Mesendoderm (in vitro differentiated cells): ENCODE results near the gene SHTN1.

Experiments used
- DNase-seq: peaks from one replicate; pipeline ENCODE4 v3.0.0; 2013
- H2AK5ac ChIP-seq: 2 replicates; pipeline ENCODE4 v1.6.1; 2013; ENCODE audit warnings: low read length, inconsistent platforms
- H2BK120ac ChIP-seq: 2 replicates; pipeline ENCODE4 v1.6.1; 2013; ENCODE audit warnings: low read depth, mild to moderate bottlenecking, low read length, moderate library complexity, mixed read lengths
- H2BK15ac ChIP-seq: replicated peaks from 2 replicates; pipeline ENCODE4 v1.6.1; 2013; ENCODE audit warnings: low read depth, mild to moderate bottlenecking, moderate library complexity
- H2BK5ac ChIP-seq: 2 replicates; pipeline ENCODE4 v1.6.1; 2013; ENCODE audit warnings: low read length, inconsistent platforms
- H3K18ac ChIP-seq: 2 replicates; pipeline ENCODE4 v1.6.1; 2013; ENCODE audit warnings: mild to moderate bottlenecking, low read length, mixed read lengths
- H3K23ac ChIP-seq: one replicate; pipeline ENCODE4 v1.6.1; 2013; ENCODE audit warnings: low read length
- H3K27ac ChIP-seq: 2 replicates; pipeline ENCODE4 v1.5.1; 2013; ENCODE audit warnings: low read depth, mild to moderate bottlenecking, inconsistent platforms, low read length, moderate library complexity
- H3K27me3 ChIP-seq: 2 replicates; pipeline ENCODE4 v1.6.1; 2013; ENCODE audit warnings: low read length, control low read depth, mild to moderate bottlenecking, inconsistent platforms; ENCODE audit not compliant: insufficient read depth, poor library complexity
- H3K36me3 ChIP-seq: 2 replicates; pipeline ENCODE4 v1.6.1; 2013; ENCODE audit warnings: low read length, inconsistent platforms; ENCODE audit not compliant: control insufficient read depth, insufficient read depth
- H3K4ac ChIP-seq: one replicate; pipeline ENCODE4 v1.6.1; 2013; ENCODE audit warnings: low read depth, mild to moderate bottlenecking, low read length, moderate library complexity
- H3K4me1 ChIP-seq: 2 replicates; pipeline ENCODE4 v1.6.1; 2013; ENCODE audit warnings: low read depth, low read length, inconsistent platforms; ENCODE audit not compliant: control insufficient read depth
- H3K4me2 ChIP-seq: 2 replicates; pipeline ENCODE4 v1.6.1; 2013; ENCODE audit warnings: low read length
- H3K4me3 ChIP-seq: 2 replicates; pipeline ENCODE4 v1.5.1; 2013; ENCODE audit warnings: mild to moderate bottlenecking, low read length
- H3K56ac ChIP-seq: one replicate; pipeline ENCODE4 v1.6.1; 2013; ENCODE audit warnings: low read length
- H3K79me1 ChIP-seq: 2 replicates; pipeline ENCODE4 v1.6.1; 2013; ENCODE audit warnings: low read length, inconsistent platforms
- H3K79me2 ChIP-seq: 2 replicates; pipeline ENCODE4 v1.6.1; 2013; ENCODE audit warnings: mild to moderate bottlenecking, low read length; ENCODE audit not compliant: control insufficient read depth, insufficient read depth
- H3K9ac ChIP-seq: 2 replicates; pipeline ENCODE4 v1.6.1; 2013; ENCODE audit warnings: low read length, inconsistent platforms
- H4K5ac ChIP-seq: one replicate; pipeline ENCODE4 v1.6.1; 2013; ENCODE audit warnings: low read length
- H4K8ac ChIP-seq: one replicate; pipeline ENCODE4 v1.6.1; 2013; ENCODE audit warnings: low read depth, mild to moderate bottlenecking, control low read depth, low read length, moderate library complexity
- WGBS: extraction: QIAGEN DNeasy Blood & Tissue Kit; methylation state at CpG from one replicate; pipeline ENCODE4 v1.1.7; 2013; ENCODE audit warnings: low lambda C conversion rate, missing lambda C conversion rate; ENCODE audit not compliant: insufficient coverage; ENCODE audit errors: extremely low coverage; 5-methylcytosine and 5-hydroxymethylcytosine counted together

The SHTN1 gene

DNA sequence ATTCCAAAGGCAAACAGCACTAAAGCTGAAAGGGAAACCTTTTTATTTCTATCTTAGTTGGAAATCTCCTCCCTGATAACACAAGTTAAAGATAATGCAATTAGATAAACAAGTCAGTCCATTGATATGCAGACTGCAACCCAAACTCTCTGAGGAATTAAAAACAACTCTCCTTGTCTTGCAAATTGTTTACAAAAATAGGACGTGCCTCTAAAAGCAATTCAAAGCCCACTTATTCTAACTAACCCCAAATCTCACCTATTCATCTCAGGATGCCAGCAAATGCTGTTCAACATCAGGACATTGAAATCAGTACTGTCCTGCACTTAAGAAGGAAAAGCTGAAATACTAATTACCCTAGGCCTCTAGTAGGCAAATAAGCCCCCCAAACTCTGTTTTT lies 12.8 kb downstream of the SHTN1 start:
- Histone ChIP-seq H3K23ac (no peak overlapping the region), H4K8ac (no peak overlapping the region), H3K27ac (no peak overlapping the region), H3K4ac (no peak overlapping the region), H3K4me3 (no peak overlapping the region), H3K27me3 (no peaks in the 10 kb centered on the region), H3K79me2 (no peaks in the 10 kb centered on the region), H2BK5ac (no peak overlapping the region), H4K5ac (no peak overlapping the region), H3K36me3 (no peaks in the 10 kb centered on the region), H3K56ac (no peak overlapping the region), H3K79me1 (no peaks in the 10 kb centered on the region), H2BK120ac (no peak overlapping the region), H2BK15ac (no peak overlapping the region), H2AK5ac (no peak overlapping the region), H3K4me1 (peaks cover 4% of the 10 kb centered on the region), H3K18ac (no peak overlapping the region), H3K9ac (no peak overlapping the region), H3K4me2 (no peak overlapping the region)
- WGBS, result no CpG with 5 or more reads among the region's 1 CpG
- no peak for DNase-seq

- no peak overlapping the region for H2BK120ac ChIP-seq
- no peak overlapping the region for H2BK5ac ChIP-seq
- no peak overlapping the region for H4K5ac ChIP-seq
- H3K4me3 ChIP-seq, result no peak overlapping the region
- H3K27me3 ChIP-seq, result no peaks in the 10 kb centered on the region
- no peak overlapping the region for H3K56ac ChIP-seq
- no peak for DNase-seq
- no peak overlapping the region for H3K4me2 ChIP-seq
- no peak overlapping the region for H2BK15ac ChIP-seq
- no peak overlapping the region for H4K8ac ChIP-seq
- no peak overlapping the region for H3K9ac ChIP-seq
- H3K27ac ChIP-seq, result no peak overlapping the region
- no peaks in the 10 kb centered on the region for H3K36me3 ChIP-seq
- H2AK5ac ChIP-seq, result no peak overlapping the region
- WGBS, result no CpG with 5 or more reads among the region's 3 CpGs
- H3K23ac ChIP-seq, result no peak overlapping the region
- peaks cover 4% of the 10 kb centered on the region for H3K4me1 ChIP-seq
- no peaks in the 10 kb centered on the region for H3K79me2 ChIP-seq
- no peak overlapping the region for H3K18ac ChIP-seq
- no peak overlapping the region for H3K4ac ChIP-seq
- no peaks in the 10 kb centered on the region for H3K79me1 ChIP-seq
These were observed 14.6 kb downstream of the SHTN1 start for GRCh38 chr10:116990276-116990800.

- Histone ChIP-seq H3K23ac (no peak overlapping the region), H4K8ac (no peak overlapping the region), H3K4me3 (no peak overlapping the region), H3K27ac (no peak overlapping the region), H3K4me2 (no peak overlapping the region), H3K36me3 (no peaks in the 10 kb centered on the region), H3K79me1 (no peaks in the 10 kb centered on the region), H3K4ac (no peak overlapping the region), H3K56ac (no peak overlapping the region), H3K18ac (no peak overlapping the region), H4K5ac (no peak overlapping the region), H2BK15ac (no peak overlapping the region), H2AK5ac (no peak overlapping the region), H3K79me2 (no peaks in the 10 kb centered on the region), H3K4me1 (peaks cover 5% of the 10 kb centered on the region), H2BK5ac (no peak overlapping the region), H3K27me3 (no peaks in the 10 kb centered on the region), H3K9ac (no peak overlapping the region), H2BK120ac (peak overlapping the region; percentile 38)
- WGBS, result no CpG with 5 or more reads among the region's 4 CpGs
- DNase-seq, result no peak
These were observed 15.5 kb downstream of the SHTN1 start for GRCh38 chr10:116989439-116989838.

- H4K8ac ChIP-seq, result no peak overlapping the region
- no peaks in the 10 kb centered on the region for H3K27me3 ChIP-seq
- H2BK15ac ChIP-seq, result no peak overlapping the region
- no peak overlapping the region for H4K5ac ChIP-seq
- H3K18ac ChIP-seq, result no peak overlapping the region
- peaks cover 8% of the 10 kb centered on the region for H3K4me1 ChIP-seq
- H3K79me2 ChIP-seq, result no peaks in the 10 kb centered on the region
- no peak for DNase-seq
- no peak overlapping the region for H2AK5ac ChIP-seq
- no peak overlapping the region for H3K4ac ChIP-seq
- H3K56ac ChIP-seq, result no peak overlapping the region
- H3K4me3 ChIP-seq, result no peak overlapping the region
- H3K23ac ChIP-seq, result no peak overlapping the region
- no peak overlapping the region for H3K4me2 ChIP-seq
- H3K27ac ChIP-seq, result no peak overlapping the region
- no peaks in the 10 kb centered on the region for H3K36me3 ChIP-seq
- no peak overlapping the region for H2BK5ac ChIP-seq
- no peak overlapping the region for H2BK120ac ChIP-seq
- no peak overlapping the region for H3K9ac ChIP-seq
- no peaks in the 10 kb centered on the region for H3K79me1 ChIP-seq
These were observed 16.7 kb downstream of the SHTN1 start for GRCh38 chr10:116988311-116988710.

GRCh38 chr10:116985611-116986010 lies 19.4 kb downstream of the SHTN1 start:
- H4K8ac ChIP-seq, result no peak overlapping the region
- H3K27me3 ChIP-seq, result no peaks in the 10 kb centered on the region
- no peak overlapping the region for H3K4ac ChIP-seq
- H2BK120ac ChIP-seq, result no peak overlapping the region
- peaks cover 8% of the 10 kb centered on the region for H3K4me1 ChIP-seq
- no peak for DNase-seq
- H3K9ac ChIP-seq, result no peak overlapping the region
- no peaks in the 10 kb centered on the region for H3K79me2 ChIP-seq
- no peak overlapping the region for H3K4me2 ChIP-seq
- no peak overlapping the region for H3K56ac ChIP-seq
- H3K27ac ChIP-seq, result no peak overlapping the region
- no CpG with 5 or more reads among the region's 2 CpGs for WGBS
- no peak overlapping the region for H3K4me3 ChIP-seq
- H2BK5ac ChIP-seq, result no peak overlapping the region
- no peak overlapping the region for H2AK5ac ChIP-seq
- H3K23ac ChIP-seq, result no peak overlapping the region
- H4K5ac ChIP-seq, result no peak overlapping the region
- H3K79me1 ChIP-seq, result no peaks in the 10 kb centered on the region
- H3K18ac ChIP-seq, result no peak overlapping the region
- no peaks in the 10 kb centered on the region for H3K36me3 ChIP-seq
- H2BK15ac ChIP-seq, result no peak overlapping the region

GRCh38 chr10:116984202-116984990 lies 20.6 kb downstream of the SHTN1 start:
- Histone ChIP-seq H2BK120ac (no peak overlapping the region), H3K27ac (no peak overlapping the region), H3K4me2 (no peak overlapping the region), H2AK5ac (no peak overlapping the region), H3K23ac (no peak overlapping the region), H3K4me1 (peaks cover 4% of the 10 kb centered on the region), H3K79me2 (no peaks in the 10 kb centered on the region), H2BK15ac (no peak overlapping the region), H4K5ac (no peak overlapping the region), H3K36me3 (no peaks in the 10 kb centered on the region), H2BK5ac (no peak overlapping the region), H3K79me1 (no peaks in the 10 kb centered on the region), H3K56ac (no peak overlapping the region), H3K4me3 (no peak overlapping the region), H3K27me3 (no peaks in the 10 kb centered on the region), H3K18ac (no peak overlapping the region), H4K8ac (no peak overlapping the region), H3K9ac (no peak overlapping the region), H3K4ac (no peak overlapping the region)
- WGBS, result no CpG with 5 or more reads among the region's 3 CpGs
- no peak for DNase-seq
